ENCODE measurements around the gene TMCC3.

DNA sequence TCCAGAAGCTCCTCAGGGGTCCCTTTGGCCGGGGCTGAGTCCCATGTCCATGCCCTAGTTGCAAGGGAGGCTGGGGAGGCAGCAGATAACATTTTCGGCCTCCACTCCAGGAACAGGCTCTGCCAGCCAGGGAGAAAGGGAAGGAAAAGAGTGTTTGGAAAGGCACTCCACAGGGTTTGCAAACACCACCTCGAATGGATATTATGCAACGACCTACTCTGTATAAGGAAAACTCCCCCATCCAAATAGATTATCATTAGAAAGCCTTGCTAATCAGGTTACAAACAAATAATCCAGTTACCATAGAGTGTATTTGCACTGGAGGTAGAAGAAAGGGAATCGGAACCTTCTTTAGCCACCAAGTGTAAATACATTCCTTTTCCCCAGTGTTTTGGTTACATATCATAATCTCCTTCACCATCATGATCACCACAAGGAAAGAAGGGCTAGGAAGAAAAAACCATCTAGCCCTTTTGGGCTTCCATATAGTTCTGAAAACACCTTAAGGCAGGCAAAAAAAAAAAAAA lies 40.4 kb downstream of the TMCC3 start:
- TF ChIP-seq, protein P1, sequence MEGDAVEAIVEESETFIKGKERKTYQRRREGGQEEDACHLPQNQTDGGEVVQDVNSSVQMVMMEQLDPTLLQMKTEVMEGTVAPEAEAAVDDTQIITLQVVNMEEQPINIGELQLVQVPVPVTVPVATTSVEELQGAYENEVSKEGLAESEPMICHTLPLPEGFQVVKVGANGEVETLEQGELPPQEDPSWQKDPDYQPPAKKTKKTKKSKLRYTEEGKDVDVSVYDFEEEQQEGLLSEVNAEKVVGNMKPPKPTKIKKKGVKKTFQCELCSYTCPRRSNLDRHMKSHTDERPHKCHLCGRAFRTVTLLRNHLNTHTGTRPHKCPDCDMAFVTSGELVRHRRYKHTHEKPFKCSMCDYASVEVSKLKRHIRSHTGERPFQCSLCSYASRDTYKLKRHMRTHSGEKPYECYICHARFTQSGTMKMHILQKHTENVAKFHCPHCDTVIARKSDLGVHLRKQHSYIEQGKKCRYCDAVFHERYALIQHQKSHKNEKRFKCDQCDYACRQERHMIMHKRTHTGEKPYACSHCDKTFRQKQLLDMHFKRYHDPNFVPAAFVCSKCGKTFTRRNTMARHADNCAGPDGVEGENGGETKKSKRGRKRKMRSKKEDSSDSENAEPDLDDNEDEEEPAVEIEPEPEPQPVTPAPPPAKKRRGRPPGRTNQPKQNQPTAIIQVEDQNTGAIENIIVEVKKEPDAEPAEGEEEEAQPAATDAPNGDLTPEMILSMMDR (CRISPR knock-in tag; IDR thresholded peaks at IDR 0.05) = no peak
- no peak for TF ChIP-seq EED (CRISPR knock-in tag; IDR thresholded peaks at IDR 0.05)
